Stimulated activated CD4-positive, alpha-beta T cell treated with anti-CD3 and anti-CD28 coated beads, Interleukin-1b, Interleukin-23, amount 100 ng/mL, for 4 hours (primary cell): ENCODE results near the gene SMIM35.

Source experiments
- DNase-seq, 2 donors: peaks; one replicate each; pipeline ENCODE4 v3.0.0-alpha.2; 2020; ENCODE audit warnings: low read depth in 2 of 2

SMIM35 gene

GRCh38 chr11:118109231-118109630 lies 22.5 kb upstream of the SMIM35 start:
- DNase-seq: no peak

- no peak for DNase-seq
Observed at GRCh38 chr11:118108513-118108912, 21.8 kb upstream of the SMIM35 start.

- no peak for DNase-seq
Observed at GRCh38 chr11:118106789-118107335, 20.1 kb upstream of the SMIM35 start.

GRCh38 chr11:118105657-118106305 lies 19.0 kb upstream of the SMIM35 start:
- no peak for DNase-seq

GRCh38 chr11:118104491-118104890 lies 17.7 kb upstream of the SMIM35 start:
- no peak for DNase-seq

- DNase-seq: no peak
Observed at GRCh38 chr11:118102721-118103261, 16.0 kb upstream of the SMIM35 start.

- DNase-seq: no peak
Observed at GRCh38 chr11:118100691-118101232, 14.0 kb upstream of the SMIM35 start.

GRCh38 chr11:118099838-118100556 lies 13.2 kb upstream of the SMIM35 start:
- DNase-seq: no peak

- DNase-seq: no peak
Observed at GRCh38 chr11:118098996-118099837, 12.5 kb upstream of the SMIM35 start.

- no peak for DNase-seq
Observed at GRCh38 chr11:118095967-118096367, 9.2 kb upstream of the SMIM35 start.

- no peak for DNase-seq
Observed at GRCh38 chr11:118095493-118095892, 8.7 kb upstream of the SMIM35 start.

GRCh38 chr11:118092907-118093571 lies 6.3 kb upstream of the SMIM35 start:
- DNase-seq: no peak

- no peak for DNase-seq
Observed at GRCh38 chr11:118091690-118092089, 4.9 kb upstream of the SMIM35 start.

- DNase-seq: no peak
Observed at GRCh38 chr11:118090545-118091162, 3.9 kb upstream of the SMIM35 start.

GRCh38 chr11:118088531-118088930 lies 1.8 kb upstream of the SMIM35 start:
- no peak for DNase-seq

GRCh38 chr11:118087931-118088330 lies 1.2 kb upstream of the SMIM35 start:
- no peak for DNase-seq

- no peak for DNase-seq
Observed at GRCh38 chr11:118084656-118085055, 2.1 kb downstream of the SMIM35 start.

GRCh38 chr11:118084247-118084646 lies 2.5 kb downstream of the SMIM35 start:
- DNase-seq: no peak

- DNase-seq: no peak
Observed at GRCh38 chr11:118082880-118083552, 3.7 kb downstream of the SMIM35 start.
